Measurements from ENCODE around the gene SEMA3C. TPM values are rescaled to one million over a fixed set of nuclear protein-coding genes. Genes with fewer than 3 reads are reported as not detected.

The SEMA3C gene
- total and polyA plus RNA-seq, 2 experiments from 2014 or later = 34.8 to 134 TPM

DNA sequence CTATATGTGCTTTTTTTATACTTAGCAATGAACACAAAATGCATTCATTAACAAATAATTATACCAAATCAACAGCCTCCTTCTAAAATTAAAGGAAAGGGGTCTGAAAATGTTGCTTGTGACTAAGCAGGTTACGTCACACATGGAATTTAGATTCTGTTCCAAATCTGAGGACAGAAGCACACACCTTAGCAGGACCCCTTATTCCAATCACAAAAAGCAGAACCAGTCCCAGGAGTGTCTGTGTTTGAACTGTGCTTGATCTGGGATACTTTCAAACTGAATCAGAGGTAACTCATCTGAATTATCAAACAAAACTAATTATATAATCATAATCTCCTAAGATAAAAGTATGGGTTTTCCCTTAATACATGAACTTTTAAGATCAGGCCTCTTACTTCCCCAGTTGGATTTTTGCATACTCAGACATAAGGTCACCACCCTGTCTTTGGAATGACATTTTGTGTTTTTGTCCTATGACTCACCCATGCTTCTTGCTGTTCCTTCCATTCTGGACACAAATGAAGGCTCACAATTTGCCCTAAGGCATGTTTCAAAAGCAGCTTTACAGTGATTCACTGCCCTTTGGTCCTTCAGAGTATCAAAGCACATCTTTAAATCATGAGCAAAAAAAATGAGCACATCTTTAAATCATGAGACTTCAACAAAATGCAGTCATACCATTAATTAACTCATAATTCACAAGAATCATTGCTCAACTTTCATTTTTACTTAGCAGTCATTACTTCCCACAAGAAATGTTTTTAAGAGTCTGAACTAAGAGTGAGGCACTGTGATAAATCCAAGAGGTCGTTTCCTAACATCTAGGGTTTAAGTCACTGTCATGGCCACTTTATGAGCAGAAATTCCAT, 35.5 kb downstream of the SEMA3C start:
- H3K79me2 ChIP-seq = peaks cover 4% of the 10 kb centered on the region
- TF ChIP-seq EZH2 (IDR thresholded peaks at IDR 0.05; ENCODE audit: borderline replicate concordance) (no peak), EZH2phosphoT487 (IDR thresholded peaks at IDR 0.05; ENCODE audit: low read depth, severe bottlenecking, unreplicated experiment) (no peak), CTCF (IDR thresholded peaks at IDR 0.05; ENCODE audit: poor library complexity) (no peak)
- DNase-seq (ENCODE audit: low spot score) = peak; percentile 64
- H2AFZ ChIP-seq = no peak overlapping the region
- H3K4me3 ChIP-seq = no peak overlapping the region
- H4K20me1 ChIP-seq (ENCODE audit: insufficient read depth, poor library complexity, severe bottlenecking) = no peaks in the 10 kb centered on the region
- H3K4me2 ChIP-seq = peak overlapping the region; percentile 19
- no peaks in the 10 kb centered on the region for H3K36me3 ChIP-seq (replicated peaks; ENCODE audit: insufficient read depth, low read depth)
- no peaks in the 10 kb centered on the region for H3K27me3 ChIP-seq
- peak overlapping the region; percentile 70 for H3K27ac ChIP-seq
- no peaks in the 10 kb centered on the region for H3K9me3 ChIP-seq (ENCODE audit: low read depth)
- no peaks in the 10 kb centered on the region for H3K9me2 ChIP-seq (replicated peaks; ENCODE audit: insufficient read depth)
- peaks cover 28% of the 10 kb centered on the region for H3K4me1 ChIP-seq (ENCODE audit: insufficient read depth)
- 53% methylated on average over 2 of the region's 2 CpGs for WGBS (ENCODE audit: low lambda C conversion rate, missing lambda C conversion rate)

- 82% methylated on average over 4 of the region's 4 CpGs for WGBS (ENCODE audit: low lambda C conversion rate, missing lambda C conversion rate)
- Histone ChIP-seq H3K9me2 (replicated peaks; ENCODE audit: insufficient read depth) (no peaks in the 10 kb centered on the region), H4K20me1 (ENCODE audit: insufficient read depth, poor library complexity, severe bottlenecking) (no peaks in the 10 kb centered on the region), H2AFZ (no peak overlapping the region), H3K4me2 (no peak overlapping the region), H3K27ac (peak overlapping the region; percentile 70), H3K27me3 (no peaks in the 10 kb centered on the region), H3K9me3 (ENCODE audit: low read depth) (no peaks in the 10 kb centered on the region), H3K79me2 (peaks cover 10% of the 10 kb centered on the region), H3K36me3 (replicated peaks; ENCODE audit: insufficient read depth, low read depth) (no peaks in the 10 kb centered on the region), H3K4me3 (no peak overlapping the region), H3K4me1 (ENCODE audit: insufficient read depth) (peaks cover 28% of the 10 kb centered on the region)
- DNase-seq (ENCODE audit: low spot score) = no peak
- TF ChIP-seq CTCF (IDR thresholded peaks at IDR 0.05; ENCODE audit: poor library complexity) = no peak
- TF ChIP-seq EZH2 (IDR thresholded peaks at IDR 0.05; ENCODE audit: borderline replicate concordance) = no peak
- TF ChIP-seq EZH2phosphoT487 (IDR thresholded peaks at IDR 0.05; ENCODE audit: low read depth, severe bottlenecking, unreplicated experiment) = no peak
These were observed 36.5 kb downstream of the SEMA3C start for GRCh38 chr7:80882213-80882801.

DNA sequence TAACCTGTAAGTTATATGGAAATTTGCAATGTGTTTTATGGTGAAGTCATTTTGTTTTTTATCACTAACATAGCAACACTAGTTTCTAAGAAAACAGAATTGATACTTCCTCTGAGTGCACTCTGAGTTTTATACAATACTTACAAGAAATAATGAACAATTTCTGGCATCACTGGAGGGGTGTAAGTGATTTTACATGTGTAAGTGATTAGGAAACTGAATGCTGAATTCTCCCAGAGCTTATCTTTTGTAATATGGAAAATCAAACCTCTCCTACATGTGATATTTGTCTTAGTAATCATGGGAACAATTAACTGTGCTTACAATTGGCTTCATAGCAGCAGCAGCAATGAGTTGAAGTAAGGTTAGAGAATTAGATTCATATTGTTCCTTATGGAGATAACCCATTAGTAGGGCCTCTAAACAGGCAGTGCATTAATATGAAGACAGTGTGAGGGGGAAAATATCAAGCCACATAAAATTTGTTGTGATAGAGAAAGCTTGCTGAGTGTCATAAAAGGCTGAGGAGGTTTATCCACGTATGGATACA, 37.4 kb downstream of the SEMA3C start:
- no peaks in the 10 kb centered on the region for H3K9me3 ChIP-seq (ENCODE audit: low read depth)
- H4K20me1 ChIP-seq (ENCODE audit: insufficient read depth, poor library complexity, severe bottlenecking) = no peaks in the 10 kb centered on the region
- H3K4me1 ChIP-seq (ENCODE audit: insufficient read depth) = peaks cover 32% of the 10 kb centered on the region
- TF ChIP-seq EZH2 (IDR thresholded peaks at IDR 0.05; ENCODE audit: borderline replicate concordance) = no peak
- no peak for TF ChIP-seq EZH2phosphoT487 (IDR thresholded peaks at IDR 0.05; ENCODE audit: low read depth, severe bottlenecking, unreplicated experiment)
- TF ChIP-seq CTCF (IDR thresholded peaks at IDR 0.05; ENCODE audit: poor library complexity) = no peak
- no peak overlapping the region for H3K4me2 ChIP-seq
- no peak for DNase-seq (ENCODE audit: low spot score)
- H2AFZ ChIP-seq = no peak overlapping the region
- H3K27ac ChIP-seq = peak overlapping the region; percentile 4
- no peaks in the 10 kb centered on the region for H3K36me3 ChIP-seq (replicated peaks; ENCODE audit: insufficient read depth, low read depth)
- H3K9me2 ChIP-seq (replicated peaks; ENCODE audit: insufficient read depth) = no peaks in the 10 kb centered on the region
- H3K79me2 ChIP-seq = peaks cover 10% of the 10 kb centered on the region
- WGBS (ENCODE audit: low lambda C conversion rate, missing lambda C conversion rate) = 73% methylated on average over 1 of the region's 1 CpG
- no peak overlapping the region for H3K4me3 ChIP-seq
- no peaks in the 10 kb centered on the region for H3K27me3 ChIP-seq
